Skeletal muscle satellite cell (primary cell): ENCODE measurements around the gene CNR2. TPM values are rescaled to one million over a fixed set of nuclear protein-coding genes. Genes with fewer than 3 reads are reported as not detected.
A peak's percentile ranks its signal among the peaks of the same experiment; 100 is the strongest.

Experiments
- H3K27me3 ChIP-seq: 2 replicates; pipeline ENCODE4 v1.7.0; 2013; ENCODE audit warnings: low read length; ENCODE audit not compliant: control insufficient read depth, insufficient read depth
- H3K36me3 ChIP-seq: 2 replicates; pipeline ENCODE4 v1.7.0; 2013; ENCODE audit warnings: mild to moderate bottlenecking, control low read depth, low read length; ENCODE audit not compliant: insufficient read depth
- H3K4me1 ChIP-seq: 2 replicates; pipeline ENCODE4 v1.7.0; 2013; ENCODE audit warnings: low read length; ENCODE audit not compliant: control insufficient read depth, insufficient read depth
- H3K4me2 ChIP-seq: 2 replicates; pipeline ENCODE4 v1.7.0; 2013; ENCODE audit warnings: mild to moderate bottlenecking, low read length
- H3K4me3 ChIP-seq: 2 replicates; pipeline ENCODE4 v1.7.0; 2013; ENCODE audit warnings: low read length
- H3K9ac ChIP-seq: 2 replicates; pipeline ENCODE4 v1.7.0; 2013; ENCODE audit warnings: mild to moderate bottlenecking, low read depth, low read length, moderate library complexity
- H3K9me3 ChIP-seq: replicated peaks from 2 replicates; pipeline ENCODE4 v1.7.0; 2013; ENCODE audit warnings: mild to moderate bottlenecking, control low read depth, low read length
- small RNA-seq: library from RNA; depleted of rRNA; stranded (forward); fragments of <200 nt; gene quantifications from one replicate; pipeline ENCODE3, GENCODE V24; 2012

CNR2 gene

GRCh38 chr1:23825076-23825761, 87.9 kb downstream of the CNR2 start, which contains the start of gene HMGCL:
HMGCL (minus strand) TSS chr1:23825429; CDS start chr1:23825415, 14 bp downstream.
- H3K27me3 ChIP-seq = no peaks in the 10 kb centered on the region
- H3K9ac ChIP-seq = peak within 1 kb of the TSS; percentile 97
- no peaks in the 10 kb centered on the region for H3K9me3 ChIP-seq
- H3K36me3 ChIP-seq = no peaks in the 10 kb centered on the region
- H3K4me2 ChIP-seq = peak within 1 kb of the TSS; percentile 91
- peak within 1 kb of the TSS; percentile 98 for H3K4me3 ChIP-seq
- H3K4me1 ChIP-seq = peaks cover 10% of the 10 kb centered on the region

GRCh38 chr1:23824711-23825075, 88.5 kb downstream of the CNR2 start:
- Histone ChIP-seq H3K4me2 (peak overlapping the region; percentile 91), H3K4me1 (peaks cover 10% of the 10 kb centered on the region), H3K36me3 (no peaks in the 10 kb centered on the region), H3K4me3 (peak overlapping the region; percentile 98), H3K9ac (peak overlapping the region; percentile 97), H3K9me3 (no peaks in the 10 kb centered on the region), H3K27me3 (no peaks in the 10 kb centered on the region)

- Histone ChIP-seq H3K36me3 (no peaks in the 10 kb centered on the region), H3K9ac (peak overlapping the region; percentile 97), H3K4me1 (peaks cover 10% of the 10 kb centered on the region), H3K9me3 (no peaks in the 10 kb centered on the region), H3K27me3 (no peaks in the 10 kb centered on the region), H3K4me3 (peak overlapping the region; percentile 98), H3K4me2 (peak overlapping the region; percentile 91)
Measured at GRCh38 chr1:23823767-23824166, 89.4 kb downstream of the CNR2 start.

Small RNA genes lying within 50 kb of the gene (small RNA-seq; reads per million reads assigned to genes)
- gene MIR378F = not detected
